NB4 (cell line): ENCODE measurements around the gene RNF44.

ENCODE experiments used
- CTCF ChIP-seq: IDR thresholded peaks from one replicate; pipeline ENCODE4 v1.5.1; 2012; ENCODE audit warnings: low read depth, low read length
- MAX ChIP-seq: IDR thresholded peaks from 2 replicates; pipeline ENCODE4 v1.6.1; 2011; ENCODE audit warnings: low read depth, low read length
- MYC ChIP-seq: IDR thresholded peaks from 2 replicates; pipeline ENCODE4 v1.6.1; 2011; ENCODE audit warnings: low read depth, low read length
- POLR2A ChIP-seq: IDR thresholded peaks from 2 replicates; pipeline ENCODE4 v1.6.1; 2011; ENCODE audit warnings: mild to moderate bottlenecking; ENCODE audit not compliant: insufficient read length; ENCODE audit errors: extremely low read depth

GRCh38 chr5:176552332-176552869, 15.2 kb upstream of the RNF44 start:
- TF ChIP-seq CTCF (no peak), MAX (no peak), POLR2A (no peak), MYC (no peak)
